ENCODE measurements around the gene SYTL2. TPM values are rescaled to one million over a fixed set of nuclear protein-coding genes. Genes with fewer than 3 reads are reported as not detected.

Gene SYTL2
- total and polyA plus RNA-seq, 8 donors = 21.3 to 63.3 (median 45.0) TPM

DNA sequence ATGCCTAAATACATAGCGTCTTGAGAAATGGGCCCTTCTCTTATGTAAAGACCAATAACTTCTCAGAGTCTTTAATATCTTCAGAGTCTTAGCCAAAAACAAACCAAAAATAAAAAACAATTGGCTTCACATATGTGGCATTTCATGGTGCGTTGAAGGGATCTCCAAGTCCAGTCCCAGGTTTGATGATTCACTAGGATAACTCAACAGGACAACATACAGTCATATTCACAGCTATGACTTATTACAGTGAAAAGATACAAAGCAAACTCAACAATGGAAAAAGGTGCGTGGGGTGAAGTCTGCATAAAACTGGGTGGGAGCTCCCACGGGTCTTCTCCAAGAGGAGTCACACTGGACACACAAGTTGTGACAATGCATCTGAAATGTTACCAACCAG is 12.6 kb downstream of the SYTL2 start:
- no peak overlapping the region for H3K27ac ChIP-seq
- no peaks in the 10 kb centered on the region for H3K4me1 ChIP-seq
- no peaks in the 10 kb centered on the region for H3K9me3 ChIP-seq
- intact Hi-C loops (cut with DNase I) = no loop called here
- no peaks in the 10 kb centered on the region for H3K36me3 ChIP-seq
- DNase-seq (no peak), ATAC-seq (no peak)
- no peak overlapping the region for H3K4me3 ChIP-seq
- no peaks in the 10 kb centered on the region for H3K27me3 ChIP-seq
- TF ChIP-seq, protein P1, sequence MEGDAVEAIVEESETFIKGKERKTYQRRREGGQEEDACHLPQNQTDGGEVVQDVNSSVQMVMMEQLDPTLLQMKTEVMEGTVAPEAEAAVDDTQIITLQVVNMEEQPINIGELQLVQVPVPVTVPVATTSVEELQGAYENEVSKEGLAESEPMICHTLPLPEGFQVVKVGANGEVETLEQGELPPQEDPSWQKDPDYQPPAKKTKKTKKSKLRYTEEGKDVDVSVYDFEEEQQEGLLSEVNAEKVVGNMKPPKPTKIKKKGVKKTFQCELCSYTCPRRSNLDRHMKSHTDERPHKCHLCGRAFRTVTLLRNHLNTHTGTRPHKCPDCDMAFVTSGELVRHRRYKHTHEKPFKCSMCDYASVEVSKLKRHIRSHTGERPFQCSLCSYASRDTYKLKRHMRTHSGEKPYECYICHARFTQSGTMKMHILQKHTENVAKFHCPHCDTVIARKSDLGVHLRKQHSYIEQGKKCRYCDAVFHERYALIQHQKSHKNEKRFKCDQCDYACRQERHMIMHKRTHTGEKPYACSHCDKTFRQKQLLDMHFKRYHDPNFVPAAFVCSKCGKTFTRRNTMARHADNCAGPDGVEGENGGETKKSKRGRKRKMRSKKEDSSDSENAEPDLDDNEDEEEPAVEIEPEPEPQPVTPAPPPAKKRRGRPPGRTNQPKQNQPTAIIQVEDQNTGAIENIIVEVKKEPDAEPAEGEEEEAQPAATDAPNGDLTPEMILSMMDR (IDR thresholded peaks at IDR 0.05) = no peak

GRCh38 chr11:85795712-85796487 is 15.0 kb downstream of the SYTL2 start:
- no peak overlapping the region for H3K27ac ChIP-seq
- ATAC-seq = no peak
- no peaks in the 10 kb centered on the region for H3K9me3 ChIP-seq
- intact Hi-C loops (cut with DNase I) = no loop called here
- H3K4me3 ChIP-seq = no peak overlapping the region
- H3K27me3 ChIP-seq = no peaks in the 10 kb centered on the region
- DNase-seq = no peak
- no peaks in the 10 kb centered on the region for H3K4me1 ChIP-seq
- TF ChIP-seq, protein P1 (IDR thresholded peaks at IDR 0.05) = no peak
- H3K36me3 ChIP-seq = no peaks in the 10 kb centered on the region

- TF ChIP-seq, protein P1 (IDR thresholded peaks at IDR 0.05) = no peak
- Histone ChIP-seq H3K4me1 (no peaks in the 10 kb centered on the region), H3K36me3 (no peaks in the 10 kb centered on the region), H3K4me3 (no peak overlapping the region), H3K27me3 (no peaks in the 10 kb centered on the region), H3K27ac (no peak overlapping the region), H3K9me3 (no peaks in the 10 kb centered on the region)
- DNase-seq = no peak
- intact Hi-C loops (cut with DNase I) = no loop called here
- no peak for ATAC-seq
These were observed 19.4 kb downstream of the SYTL2 start for GRCh38 chr11:85791409-85791990.

- Histone ChIP-seq H3K4me3 (no peak overlapping the region), H3K27ac (peak overlapping the region in 1 of 2 donors; percentile 15), H3K27me3 (no peaks in the 10 kb centered on the region), H3K36me3 (no peaks in the 10 kb centered on the region), H3K9me3 (no peaks in the 10 kb centered on the region), H3K4me1 (no peaks in the 10 kb centered on the region)
- intact Hi-C loops (cut with DNase I) = no loop called here
- peak; percentile 93 for ATAC-seq
- no peak for DNase-seq
- TF ChIP-seq, protein P1 (IDR thresholded peaks at IDR 0.05) = no peak
These were observed 22.9 kb downstream of the SYTL2 start for GRCh38 chr11:85787809-85788760.

GRCh38 chr11:85787168-85787567 is 23.8 kb downstream of the SYTL2 start:
- Histone ChIP-seq H3K36me3 (no peaks in the 10 kb centered on the region), H3K9me3 (peaks cover 0 to 7% of the 10 kb centered on the region in 2 donors), H3K4me1 (no peaks in the 10 kb centered on the region), H3K27ac (no peak overlapping the region), H3K4me3 (no peak overlapping the region), H3K27me3 (no peaks in the 10 kb centered on the region)
- DNase-seq = no peak
- TF ChIP-seq, protein P1 (IDR thresholded peaks at IDR 0.05) = no peak
- no peak for ATAC-seq
- intact Hi-C loops (cut with DNase I) = no loop called here

Data from left lung (tissue), 10 donors.